Parathyroid adenoma (tissue), 2 donors: Measurements from ENCODE around the gene MAP2.

Experiments
- H2AFZ ChIP-seq: fragments of 300-600 bp; sonication (generic); one replicate; pipeline ENCODE4 v1.7.0; 2017; ENCODE audit warnings: antibody characterized with exemption, mild to moderate bottlenecking
- H3K27ac ChIP-seq: fragments of 300-600 bp; sonication (generic); one replicate; pipeline ENCODE4 v1.7.0; 2017
- H3K27me3 ChIP-seq: fragments of 300-600 bp; sonication (generic); one replicate; pipeline ENCODE4 v1.7.0; 2017; ENCODE audit warnings: low read length; ENCODE audit not compliant: control insufficient read depth, insufficient read depth
- H3K36me3 ChIP-seq: fragments of 300-600 bp; sonication (generic); one replicate; pipeline ENCODE4 v1.7.0; 2017; ENCODE audit warnings: low read length; ENCODE audit not compliant: control insufficient read depth, insufficient read depth
- H3K4me1 ChIP-seq: fragments of 300-600 bp; sonication (generic); one replicate; pipeline ENCODE4 v1.7.0; 2017; ENCODE audit warnings: control low read depth
- H3K4me2 ChIP-seq: fragments of 300-600 bp; sonication (generic); one replicate; pipeline ENCODE4 v1.7.0; 2017; ENCODE audit warnings: low read length
- H3K4me3 ChIP-seq: fragments of 300-600 bp; sonication (generic); one replicate; pipeline ENCODE4 v1.7.0; 2017; ENCODE audit warnings: low read depth, low read length
- H3K79me2 ChIP-seq: fragments of 300-600 bp; sonication (generic); one replicate; pipeline ENCODE4 v1.7.0; 2017; ENCODE audit warnings: control low read depth
- H3K9ac ChIP-seq: fragments of 300-600 bp; sonication (generic); one replicate; pipeline ENCODE4 v1.7.0; 2017; ENCODE audit warnings: mild to moderate bottlenecking
- H3K9me3 ChIP-seq: fragments of 300-600 bp; sonication (generic); one replicate; pipeline ENCODE4 v1.7.0; 2017; ENCODE audit warnings: low read length; ENCODE audit not compliant: control insufficient read depth
- TF ChIP-seq, protein P1 (sequence below): fragments of 300-600 bp; sonication (generic); IDR thresholded peaks from one replicate; pipeline ENCODE4 v1.7.0; 2017; ENCODE audit warnings: antibody characterized with exemption, mild to moderate bottlenecking
- donor health status: primary hyperparathyroidism.

The MAP2 gene

DNA sequence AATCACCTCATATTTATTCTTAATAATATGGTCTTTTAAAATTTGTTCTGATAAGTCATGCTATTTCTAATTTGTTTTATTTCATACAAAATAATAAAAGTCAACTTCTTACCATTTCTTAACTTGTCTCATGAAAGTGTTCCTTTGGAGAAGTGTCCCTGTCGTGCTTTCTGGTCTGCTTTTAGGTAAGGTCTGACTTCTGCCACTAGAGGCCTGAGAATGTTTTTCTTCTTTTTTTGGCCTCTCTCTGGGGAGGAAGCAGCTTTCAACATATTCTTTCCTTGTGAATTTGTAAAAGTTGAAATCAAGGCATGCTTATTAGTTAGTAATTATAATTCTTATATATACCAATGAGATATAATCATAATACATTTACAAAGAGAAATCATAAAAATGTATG is 39.4 kb downstream of the MAP2 start:
- H3K36me3 ChIP-seq = no peaks in the 10 kb centered on the region
- TF ChIP-seq, protein P1, sequence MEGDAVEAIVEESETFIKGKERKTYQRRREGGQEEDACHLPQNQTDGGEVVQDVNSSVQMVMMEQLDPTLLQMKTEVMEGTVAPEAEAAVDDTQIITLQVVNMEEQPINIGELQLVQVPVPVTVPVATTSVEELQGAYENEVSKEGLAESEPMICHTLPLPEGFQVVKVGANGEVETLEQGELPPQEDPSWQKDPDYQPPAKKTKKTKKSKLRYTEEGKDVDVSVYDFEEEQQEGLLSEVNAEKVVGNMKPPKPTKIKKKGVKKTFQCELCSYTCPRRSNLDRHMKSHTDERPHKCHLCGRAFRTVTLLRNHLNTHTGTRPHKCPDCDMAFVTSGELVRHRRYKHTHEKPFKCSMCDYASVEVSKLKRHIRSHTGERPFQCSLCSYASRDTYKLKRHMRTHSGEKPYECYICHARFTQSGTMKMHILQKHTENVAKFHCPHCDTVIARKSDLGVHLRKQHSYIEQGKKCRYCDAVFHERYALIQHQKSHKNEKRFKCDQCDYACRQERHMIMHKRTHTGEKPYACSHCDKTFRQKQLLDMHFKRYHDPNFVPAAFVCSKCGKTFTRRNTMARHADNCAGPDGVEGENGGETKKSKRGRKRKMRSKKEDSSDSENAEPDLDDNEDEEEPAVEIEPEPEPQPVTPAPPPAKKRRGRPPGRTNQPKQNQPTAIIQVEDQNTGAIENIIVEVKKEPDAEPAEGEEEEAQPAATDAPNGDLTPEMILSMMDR = no peak
- H3K9ac ChIP-seq = no peak overlapping the region
- H2AFZ ChIP-seq = no peak overlapping the region
- no peaks in the 10 kb centered on the region for H3K9me3 ChIP-seq
- no peaks in the 10 kb centered on the region for H3K27me3 ChIP-seq
- H3K4me2 ChIP-seq = no peak overlapping the region
- H3K27ac ChIP-seq = no peak overlapping the region
- H3K79me2 ChIP-seq = no peaks in the 10 kb centered on the region
- no peaks in the 10 kb centered on the region for H3K4me1 ChIP-seq
- H3K4me3 ChIP-seq = no peak overlapping the region

DNA sequence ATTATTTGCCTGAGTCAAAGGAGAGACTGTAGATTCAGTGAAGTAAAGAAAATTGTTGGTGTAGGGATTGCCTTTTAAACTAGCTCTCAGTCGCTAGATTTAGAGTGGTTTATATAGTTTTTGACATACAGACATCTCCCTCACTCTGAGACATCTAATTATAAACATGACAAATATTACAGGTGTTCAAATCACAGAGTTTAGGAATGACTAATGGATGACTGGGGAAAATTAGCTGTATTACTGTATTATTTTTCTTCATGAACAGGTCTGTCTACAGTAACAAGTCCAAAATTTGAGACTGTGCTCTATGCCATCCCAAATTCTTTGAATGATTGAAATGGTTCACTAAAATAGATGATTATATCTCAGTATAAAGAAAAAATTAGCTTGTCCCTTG is 40.0 kb downstream of the MAP2 start:
- H3K36me3 ChIP-seq = no peaks in the 10 kb centered on the region
- H3K27ac ChIP-seq = no peak overlapping the region
- no peak overlapping the region for H3K4me3 ChIP-seq
- no peaks in the 10 kb centered on the region for H3K79me2 ChIP-seq
- TF ChIP-seq, protein P1 = no peak
- H3K4me1 ChIP-seq = no peaks in the 10 kb centered on the region
- H3K4me2 ChIP-seq = no peak overlapping the region
- H3K9me3 ChIP-seq = no peaks in the 10 kb centered on the region
- H2AFZ ChIP-seq = no peak overlapping the region
- no peaks in the 10 kb centered on the region for H3K27me3 ChIP-seq
- no peak overlapping the region for H3K9ac ChIP-seq

DNA sequence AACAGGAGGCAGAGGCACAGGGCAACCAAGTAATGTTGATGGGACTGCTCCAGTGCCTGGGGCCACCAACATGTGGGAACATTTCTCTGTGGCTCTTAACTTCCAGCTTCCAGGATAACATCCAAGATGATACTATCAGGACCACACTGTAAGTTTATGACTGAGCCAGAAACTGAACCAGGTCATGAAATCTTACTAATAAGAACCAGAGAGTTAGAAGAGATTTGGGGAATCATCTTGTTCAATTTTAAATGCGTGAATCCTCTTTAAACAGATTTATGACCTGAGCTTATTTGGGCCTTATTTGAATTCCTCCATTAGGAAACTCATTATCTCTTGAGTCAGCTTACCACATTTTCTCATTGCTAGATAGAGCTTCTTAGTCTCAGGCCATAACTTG is 45.0 kb downstream of the MAP2 start:
- Histone ChIP-seq H3K4me3 (no peak overlapping the region), H3K27ac (no peak overlapping the region), H3K36me3 (no peaks in the 10 kb centered on the region), H3K79me2 (no peaks in the 10 kb centered on the region), H3K9me3 (no peaks in the 10 kb centered on the region), H3K4me1 (peaks cover 9% of the 10 kb centered on the region), H3K4me2 (no peak overlapping the region), H3K9ac (no peak overlapping the region), H2AFZ (no peak overlapping the region), H3K27me3 (no peaks in the 10 kb centered on the region)
- TF ChIP-seq, protein P1 = no peak

DNA sequence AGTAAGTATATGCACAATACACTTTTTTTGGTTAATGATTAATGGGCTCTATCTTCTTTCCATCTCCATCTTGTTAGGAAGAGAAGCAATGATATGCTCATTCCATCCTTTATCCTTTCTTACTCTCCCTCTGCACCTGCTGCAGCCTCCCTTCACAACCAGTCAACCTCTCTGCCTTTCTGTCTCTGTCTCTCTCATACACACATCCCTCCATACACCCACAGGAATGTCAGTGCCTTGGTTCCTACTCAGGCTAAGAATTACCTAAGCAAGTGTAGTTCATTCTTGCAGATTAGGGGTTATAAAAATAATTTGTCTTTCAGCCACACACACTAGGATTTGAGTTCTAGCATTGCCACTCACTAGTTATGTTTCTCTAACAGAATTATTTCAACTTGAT is 45.6 kb downstream of the MAP2 start:
- H2AFZ ChIP-seq = no peak overlapping the region
- no peaks in the 10 kb centered on the region for H3K27me3 ChIP-seq
- no peak overlapping the region for H3K9ac ChIP-seq
- H3K4me1 ChIP-seq = peaks cover 9% of the 10 kb centered on the region
- H3K36me3 ChIP-seq = no peaks in the 10 kb centered on the region
- H3K9me3 ChIP-seq = no peaks in the 10 kb centered on the region
- H3K79me2 ChIP-seq = no peaks in the 10 kb centered on the region
- TF ChIP-seq, protein P1 = no peak
- H3K4me3 ChIP-seq = no peak overlapping the region
- H3K27ac ChIP-seq = no peak overlapping the region
- H3K4me2 ChIP-seq = no peak overlapping the region

DNA sequence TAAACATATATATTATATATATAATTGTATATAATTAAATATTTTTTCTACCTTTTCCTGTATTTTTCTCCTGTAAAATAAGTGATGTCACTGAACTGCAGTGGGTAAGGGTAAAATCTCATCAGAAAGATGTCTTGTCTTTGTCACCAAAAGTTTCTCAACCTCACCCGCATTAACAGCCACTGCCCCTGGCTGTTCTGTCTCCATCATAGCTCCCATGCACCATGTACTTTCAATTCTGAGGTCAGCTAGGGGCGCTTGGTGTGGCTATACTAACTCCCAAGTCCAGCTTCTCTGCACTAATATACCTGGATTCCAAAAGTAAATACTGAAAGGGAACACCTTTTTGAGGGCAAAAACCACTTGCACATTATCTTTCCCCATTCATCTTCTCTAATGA is 46.6 kb downstream of the MAP2 start:
- Histone ChIP-seq H3K9ac (no peak overlapping the region), H3K36me3 (no peaks in the 10 kb centered on the region), H2AFZ (no peak overlapping the region), H3K4me3 (no peak overlapping the region), H3K27me3 (no peaks in the 10 kb centered on the region), H3K4me2 (no peak overlapping the region), H3K4me1 (peaks cover 9% of the 10 kb centered on the region), H3K9me3 (no peaks in the 10 kb centered on the region), H3K27ac (no peak overlapping the region), H3K79me2 (no peaks in the 10 kb centered on the region)
- TF ChIP-seq, protein P1 = no peak
